Mucosa of rectum (tissue), 2 donors: ENCODE data around the gene SUGCT.

ENCODE experiments used
- H3K27ac ChIP-seq, 2 donors: one replicate each; pipeline ENCODE4 v1.7.0; 2013; ENCODE audit warnings: inconsistent platforms in 2 of 2, low read depth in 2 of 2, low read length in 2 of 2
- H3K27me3 ChIP-seq, 2 donors: one replicate each; pipeline ENCODE4 v1.7.0; 2013; ENCODE audit warnings: low read length in 2 of 2; ENCODE audit not compliant: control insufficient read depth in 2 of 2, insufficient read depth in 2 of 2
- H3K36me3 ChIP-seq, 2 donors: one replicate each; pipeline ENCODE4 v1.7.0; 2013; ENCODE audit warnings: low read length in 2 of 2; ENCODE audit not compliant: control insufficient read depth in 2 of 2, insufficient read depth in 2 of 2
- H3K4me1 ChIP-seq, 2 donors: one replicate each; pipeline ENCODE4 v1.7.0; 2013; ENCODE audit warnings: low read length in 2 of 2, mild to moderate bottlenecking in 1 of 2; ENCODE audit not compliant: control insufficient read depth in 2 of 2, insufficient read depth in 2 of 2
- H3K4me3 ChIP-seq, 2 donors: one replicate each; pipeline ENCODE4 v1.7.0; 2013; ENCODE audit warnings: low read length in 2 of 2
- H3K9ac ChIP-seq, 2 donors: one replicate each; pipeline ENCODE4 v1.7.0; 2013; ENCODE audit warnings: low read length in 2 of 2, low read depth in 1 of 2, mild to moderate bottlenecking in 1 of 2
- H3K9me3 ChIP-seq, 2 donors: one replicate each; pipeline ENCODE4 v1.7.0; 2013; ENCODE audit warnings: low read length in 2 of 2; ENCODE audit not compliant: control insufficient read depth in 2 of 2
- donor health status: healthy.
- donor health status: Normal muscosa, but diverticular disease.

The SUGCT gene

DNA sequence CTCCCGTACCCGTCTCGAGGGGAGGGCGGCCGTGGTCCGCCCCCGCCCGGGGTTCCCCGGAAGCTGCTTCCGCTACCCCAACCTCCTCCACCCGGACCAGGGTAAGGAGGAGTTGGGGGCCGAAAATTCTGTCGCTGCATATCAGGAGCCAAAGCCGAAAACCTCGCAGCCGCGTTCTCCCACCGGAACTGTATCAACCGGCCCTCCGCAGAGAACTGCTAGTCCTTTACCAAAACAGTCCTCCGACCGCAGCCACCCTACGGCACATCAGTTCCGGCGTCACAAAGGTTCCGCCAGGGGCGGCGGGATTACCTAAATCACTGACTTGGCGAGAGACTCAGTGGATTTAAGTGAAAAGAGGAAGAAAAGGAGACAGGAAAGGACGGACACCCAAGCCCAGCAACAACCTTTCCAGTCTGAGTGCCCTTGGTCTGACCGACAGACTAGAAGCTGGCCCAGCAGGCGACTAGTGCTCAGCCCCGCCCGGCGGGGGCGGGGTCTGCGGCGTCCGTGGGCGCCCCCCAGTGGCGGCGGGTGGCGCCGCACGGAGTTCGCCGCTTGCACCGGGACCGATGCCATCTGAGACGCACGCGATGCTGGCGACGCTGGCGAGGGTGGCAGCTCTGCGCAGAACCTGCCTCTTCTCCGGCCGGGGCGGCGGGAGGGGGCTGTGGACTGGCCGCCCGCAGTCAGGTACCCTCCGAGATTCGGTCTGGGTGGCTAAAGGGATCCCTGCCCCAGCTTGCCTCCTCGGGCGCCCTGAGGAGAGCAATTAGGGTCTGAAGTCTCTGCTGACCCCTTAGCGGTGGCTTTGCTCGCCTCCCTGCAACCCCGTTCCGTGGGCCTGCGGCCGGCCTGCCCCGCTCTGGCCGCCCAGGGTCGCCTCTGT, at the start of gene SUGCT, which contains the start of gene MPLKIP:
SUGCT (plus strand) TSS at position 578 of the 889 bp plus-strand sequence.
MPLKIP (minus strand) TSS at position 195 of the 889 bp plus-strand sequence; CDS start at position 140, 55 bp downstream.
- Histone ChIP-seq H3K4me3 (peak within 1 kb of the TSS; percentile 73 to 97), H3K4me1 (peaks cover 13 to 15% of the 10 kb centered on the region in 2 donors), H3K36me3 (peaks cover 0 to 3% of the 10 kb centered on the region in 2 donors), H3K27ac (peak within 1 kb of the TSS; percentile 91 to 94), H3K9me3 (no peaks in the 10 kb centered on the region), H3K27me3 (no peaks in the 10 kb centered on the region), H3K9ac (peak within 1 kb of the TSS; percentile 91 to 95)

DNA sequence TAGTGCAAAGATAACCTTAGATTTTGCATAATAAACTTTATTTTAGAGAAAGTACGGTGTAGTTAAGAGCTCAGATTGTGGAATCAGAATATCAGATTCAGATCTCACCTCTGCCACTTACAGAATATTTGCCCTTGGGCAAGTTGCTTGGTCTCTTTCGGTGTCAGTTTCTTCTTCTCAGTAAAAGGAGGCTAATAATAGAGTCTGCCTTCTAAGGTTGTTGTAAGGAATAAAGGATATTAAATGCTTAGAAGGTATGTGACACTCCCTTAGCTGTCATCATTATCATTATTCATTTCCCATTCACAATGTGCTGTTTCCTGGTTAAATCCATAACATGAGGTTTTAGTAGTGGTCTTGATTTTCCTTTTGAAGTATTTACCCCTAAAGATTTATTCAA, 42.6 kb upstream of the SUGCT start:
- Histone ChIP-seq H3K9me3 (no peaks in the 10 kb centered on the region), H3K27me3 (no peaks in the 10 kb centered on the region), H3K36me3 (peaks cover 42 to 51% of the 10 kb centered on the region in 2 donors), H3K4me1 (no peaks in the 10 kb centered on the region), H3K9ac (no peak overlapping the region), H3K27ac (no peak overlapping the region), H3K4me3 (no peak overlapping the region)

DNA sequence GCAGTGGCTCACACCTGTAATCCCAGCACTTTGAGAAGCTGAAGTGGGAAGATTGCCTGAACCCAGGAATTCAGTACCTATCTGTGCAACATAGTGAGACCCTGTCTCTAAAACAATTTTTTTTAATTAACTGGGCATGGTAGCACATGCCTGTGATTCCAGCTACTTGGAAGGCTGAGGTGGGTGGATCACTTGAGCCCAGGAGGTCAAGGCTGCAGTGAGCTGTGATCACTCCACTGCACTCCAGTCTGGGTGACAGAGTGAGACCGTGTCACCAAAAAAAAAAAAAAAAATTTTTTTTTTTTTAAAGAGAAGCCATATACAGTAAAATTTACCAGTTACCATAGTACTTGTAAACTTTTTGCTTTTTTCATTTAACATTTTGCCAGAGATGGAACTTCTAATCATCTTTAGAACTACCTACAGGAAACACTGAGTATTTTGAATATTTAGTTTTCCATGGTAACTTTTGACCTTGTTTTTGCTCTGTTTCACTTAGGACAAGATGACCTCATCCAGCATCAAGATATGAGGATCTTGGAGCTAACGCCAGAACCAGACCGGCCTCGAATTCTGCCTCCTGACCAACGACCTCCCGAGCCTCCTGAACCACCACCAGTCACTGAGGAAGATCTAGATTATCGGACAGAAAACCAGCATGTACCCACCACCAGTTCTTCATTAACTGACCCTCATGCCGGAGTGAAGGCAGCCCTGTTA, 41.0 kb upstream of the SUGCT start:
- Histone ChIP-seq H3K36me3 (peaks cover 40 to 44% of the 10 kb centered on the region in 2 donors), H3K9ac (no peak overlapping the region), H3K9me3 (no peaks in the 10 kb centered on the region), H3K4me1 (no peaks in the 10 kb centered on the region), H3K27me3 (no peaks in the 10 kb centered on the region), H3K27ac (no peak overlapping the region), H3K4me3 (no peak overlapping the region)

GRCh38 chr7:40095230-40095629, 39.6 kb upstream of the SUGCT start:
- no peaks in the 10 kb centered on the region for H3K9me3 ChIP-seq
- peaks cover 33 to 34% of the 10 kb centered on the region in 2 donors for H3K36me3 ChIP-seq

DNA sequence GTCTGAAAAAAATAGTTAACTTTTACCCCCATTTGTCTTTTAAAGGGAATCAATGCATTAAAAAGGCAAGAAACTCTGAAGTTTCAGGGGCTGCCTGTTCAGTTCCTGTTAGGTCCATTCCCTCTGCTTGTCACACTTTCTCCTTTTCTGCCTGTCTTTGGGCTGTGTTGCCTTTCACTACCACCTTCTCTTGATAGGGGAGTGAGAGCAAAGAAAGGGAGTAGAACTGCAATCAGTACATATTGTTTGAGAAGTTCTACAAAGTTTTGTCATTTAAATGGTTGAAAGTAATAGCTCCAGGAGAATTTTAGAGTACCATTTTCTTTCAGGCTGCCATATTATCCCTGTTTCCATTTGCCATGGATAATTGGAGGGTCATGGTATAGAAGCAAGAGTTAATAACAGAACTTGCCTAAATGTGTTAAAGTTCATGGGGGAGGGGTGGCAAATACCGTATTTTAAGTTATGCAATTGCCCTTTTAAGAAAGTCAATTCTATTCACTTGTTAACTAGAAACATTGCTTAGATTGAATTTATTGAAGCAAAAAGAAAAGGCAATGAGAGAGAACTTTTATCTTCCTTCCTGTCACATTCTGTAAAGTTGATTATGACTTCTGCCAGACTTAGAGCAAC, 39.0 kb upstream of the SUGCT start:
- Histone ChIP-seq H3K9ac (no peak overlapping the region), H3K4me1 (no peaks in the 10 kb centered on the region), H3K4me3 (no peak overlapping the region), H3K27ac (no peak overlapping the region), H3K9me3 (no peaks in the 10 kb centered on the region), H3K27me3 (no peaks in the 10 kb centered on the region), H3K36me3 (peaks cover 33 to 34% of the 10 kb centered on the region in 2 donors)

More at GRCh38 chr7:40095230-40095629, 39.6 kb upstream of the SUGCT start:
- H3K27ac ChIP-seq = no peak overlapping the region
- H3K9ac ChIP-seq = no peak overlapping the region
- no peaks in the 10 kb centered on the region for H3K27me3 ChIP-seq
- no peak overlapping the region for H3K4me3 ChIP-seq
- H3K4me1 ChIP-seq = no peaks in the 10 kb centered on the region

DNA sequence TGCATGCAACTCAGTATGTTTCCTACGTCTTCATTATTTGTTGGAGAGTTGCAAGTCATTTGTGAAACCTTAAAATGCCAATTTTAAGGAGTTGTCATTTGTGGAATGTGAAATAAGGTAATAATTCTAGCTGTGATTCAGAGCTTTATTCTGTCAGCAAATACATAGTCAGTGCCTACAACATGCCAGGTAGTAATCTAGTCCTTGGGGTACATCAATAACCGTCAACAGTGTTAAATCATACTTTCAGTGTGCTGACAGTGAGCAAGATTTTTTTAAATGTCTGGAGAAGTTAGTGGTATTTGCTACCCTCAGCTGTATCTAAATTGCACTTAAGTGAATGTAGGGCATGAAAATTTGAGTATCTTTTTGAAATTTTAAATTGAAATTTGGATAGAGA, 37.1 kb upstream of the SUGCT start:
- H3K9me3 ChIP-seq = no peaks in the 10 kb centered on the region
- no peaks in the 10 kb centered on the region for H3K27me3 ChIP-seq
- H3K4me3 ChIP-seq = no peak overlapping the region
- no peaks in the 10 kb centered on the region for H3K4me1 ChIP-seq
- no peak overlapping the region for H3K9ac ChIP-seq
- H3K36me3 ChIP-seq = peaks cover 26 to 32% of the 10 kb centered on the region in 2 donors
- no peak overlapping the region for H3K27ac ChIP-seq

DNA sequence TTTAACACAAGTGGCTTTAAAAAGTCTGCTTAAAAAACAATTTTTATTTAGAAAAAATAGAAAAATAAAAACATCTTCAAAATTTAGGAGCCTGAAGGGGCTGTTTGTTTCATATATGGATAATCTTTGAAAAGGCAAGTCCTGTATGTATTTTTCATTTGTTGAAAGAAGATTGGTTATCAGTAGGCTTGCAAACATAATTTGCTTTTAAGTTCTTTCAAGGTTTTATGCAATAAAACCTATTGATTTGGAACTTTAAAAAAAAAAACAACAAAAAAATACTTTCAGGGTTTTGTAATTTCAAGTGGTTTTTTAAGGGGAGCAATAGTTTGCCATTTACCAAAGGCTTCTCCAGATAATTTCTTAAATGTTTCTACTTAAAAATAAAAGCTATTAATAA, 36.0 kb upstream of the SUGCT start:
- peaks cover 18 to 21% of the 10 kb centered on the region in 2 donors for H3K36me3 ChIP-seq
- no peaks in the 10 kb centered on the region for H3K27me3 ChIP-seq
- H3K9ac ChIP-seq = no peak overlapping the region
- no peak overlapping the region for H3K27ac ChIP-seq
- H3K9me3 ChIP-seq = no peaks in the 10 kb centered on the region
- no peaks in the 10 kb centered on the region for H3K4me1 ChIP-seq
- H3K4me3 ChIP-seq = no peak overlapping the region

GRCh38 chr7:40099837-40100236, 35.0 kb upstream of the SUGCT start:
- Histone ChIP-seq H3K9me3 (no peaks in the 10 kb centered on the region), H3K36me3 (peaks cover 7 to 11% of the 10 kb centered on the region in 2 donors), H3K27ac (no peak overlapping the region), H3K27me3 (no peaks in the 10 kb centered on the region), H3K9ac (no peak overlapping the region), H3K4me3 (no peak overlapping the region), H3K4me1 (no peaks in the 10 kb centered on the region)

DNA sequence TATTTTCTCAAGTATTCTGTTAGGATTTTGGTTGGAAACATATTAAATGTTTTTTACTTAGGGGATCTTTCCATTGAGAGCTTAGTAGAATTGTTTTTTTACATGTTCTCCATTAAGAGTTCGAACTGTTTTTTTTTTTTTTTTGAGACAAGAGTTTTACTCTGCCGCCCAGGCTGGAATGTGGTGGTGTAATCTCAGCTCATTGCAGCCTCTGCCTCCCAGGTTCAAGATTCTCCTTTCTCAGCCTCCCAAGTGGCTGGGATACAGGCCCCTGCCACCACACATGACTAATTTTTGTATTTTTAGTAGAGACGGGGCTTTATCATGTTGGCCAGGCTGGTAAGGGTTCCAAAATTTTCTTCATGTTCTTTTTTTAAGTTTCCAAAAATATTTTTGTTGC, 33.6 kb upstream of the SUGCT start:
- Histone ChIP-seq H3K27me3 (no peaks in the 10 kb centered on the region), H3K9me3 (no peaks in the 10 kb centered on the region), H3K36me3 (peaks cover 3 to 4% of the 10 kb centered on the region in 2 donors), H3K27ac (no peak overlapping the region), H3K4me3 (no peak overlapping the region), H3K9ac (no peak overlapping the region), H3K4me1 (no peaks in the 10 kb centered on the region)

GRCh38 chr7:40102897-40103296, 31.9 kb upstream of the SUGCT start:
- Histone ChIP-seq H3K27ac (no peak overlapping the region), H3K4me3 (no peak overlapping the region), H3K27me3 (no peaks in the 10 kb centered on the region), H3K9ac (no peak overlapping the region), H3K4me1 (no peaks in the 10 kb centered on the region), H3K9me3 (no peaks in the 10 kb centered on the region), H3K36me3 (no peaks in the 10 kb centered on the region)
